Limb (tissue), 2 donors: Measurements from ENCODE around the gene TNPO2.
A peak's percentile ranks its signal among the peaks of the same experiment; 100 is the strongest.
"Not testable (repeated sequence)": the region's sequence is repeated elsewhere in the genome, so short reads cannot be mapped to it uniquely, and the experiment has no call there.

Source experiments
- DNase-seq, 2 donors: peaks; one replicate each; pipeline ENCODE4 v3.0.0-alpha.2; 2016; ENCODE audit errors: extremely low spot score in 2 of 2

The TNPO2 gene

DNA sequence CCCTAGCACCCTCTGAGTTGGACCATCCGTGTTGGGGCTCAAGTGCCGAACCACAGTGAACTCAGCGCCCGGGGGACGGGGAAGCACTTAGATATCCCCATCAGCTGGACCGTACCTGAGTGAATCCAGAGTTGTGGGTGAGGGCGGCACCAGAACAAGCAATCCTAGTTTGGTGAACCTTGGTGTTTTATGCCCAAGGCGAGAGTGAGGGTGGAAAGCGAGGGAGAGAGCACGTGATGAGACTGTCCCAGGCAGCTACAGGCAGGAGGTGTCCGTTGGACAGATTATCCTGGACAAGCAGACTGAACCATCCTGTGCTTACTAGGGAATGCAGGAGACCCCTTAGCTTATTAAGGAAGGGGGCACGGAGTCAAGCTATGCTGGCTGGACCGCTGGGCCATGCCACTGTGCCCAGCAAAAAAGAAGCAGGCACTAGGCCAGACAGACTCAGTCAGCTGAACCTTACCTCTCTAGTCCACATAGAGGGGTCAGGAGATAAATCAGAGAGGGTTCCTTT lies 14.2 kb upstream of the TNPO2 start:
- no peak for DNase-seq

DNA sequence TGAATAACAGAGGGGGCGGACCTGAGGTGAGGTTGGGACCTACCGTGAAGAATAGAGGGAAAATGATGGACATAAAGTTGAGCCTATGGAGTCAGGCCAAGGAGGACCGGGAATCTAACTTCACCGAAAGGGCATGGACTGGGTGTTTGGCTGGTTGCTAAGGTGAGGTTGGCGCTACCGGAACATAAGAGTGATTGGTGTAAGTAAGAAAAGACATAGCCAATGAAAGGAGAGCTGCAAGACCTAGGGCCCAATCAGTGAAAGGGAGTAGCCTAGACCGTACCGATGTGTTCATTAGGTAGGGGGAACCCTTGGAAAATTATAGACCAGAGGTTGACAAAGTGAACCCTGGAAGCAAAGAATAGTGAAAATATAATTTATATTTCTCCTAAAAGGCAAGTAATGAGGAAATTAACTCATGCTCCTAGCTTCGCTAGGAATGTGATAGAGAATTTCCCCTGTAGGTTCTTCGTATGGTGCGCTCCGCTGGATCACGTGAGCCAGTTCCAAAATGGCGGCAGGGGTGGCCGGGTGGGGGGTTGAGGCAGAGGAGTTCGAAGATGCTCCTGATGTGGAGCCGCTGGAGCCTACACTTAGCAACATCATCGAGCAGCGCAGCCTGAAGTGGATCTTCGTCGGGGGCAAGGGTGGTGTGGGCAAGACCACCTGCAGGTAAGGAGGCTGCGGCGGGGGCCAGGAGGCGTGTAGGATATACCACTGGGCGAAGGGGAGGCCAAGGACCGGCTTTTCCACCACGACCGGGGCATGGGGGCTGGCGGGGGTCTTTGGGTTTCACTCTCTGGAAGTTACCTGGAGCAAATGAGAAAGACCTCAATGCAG lies 13.5 kb upstream of the TNPO2 start, which contains the start of gene GET3:
Gene GET3 (plus strand): TSS at position 503 of the 840 bp plus-strand sequence. CDS start 9 bp downstream, at position 512.
- peak; percentile 89 to 99 for DNase-seq

DNA sequence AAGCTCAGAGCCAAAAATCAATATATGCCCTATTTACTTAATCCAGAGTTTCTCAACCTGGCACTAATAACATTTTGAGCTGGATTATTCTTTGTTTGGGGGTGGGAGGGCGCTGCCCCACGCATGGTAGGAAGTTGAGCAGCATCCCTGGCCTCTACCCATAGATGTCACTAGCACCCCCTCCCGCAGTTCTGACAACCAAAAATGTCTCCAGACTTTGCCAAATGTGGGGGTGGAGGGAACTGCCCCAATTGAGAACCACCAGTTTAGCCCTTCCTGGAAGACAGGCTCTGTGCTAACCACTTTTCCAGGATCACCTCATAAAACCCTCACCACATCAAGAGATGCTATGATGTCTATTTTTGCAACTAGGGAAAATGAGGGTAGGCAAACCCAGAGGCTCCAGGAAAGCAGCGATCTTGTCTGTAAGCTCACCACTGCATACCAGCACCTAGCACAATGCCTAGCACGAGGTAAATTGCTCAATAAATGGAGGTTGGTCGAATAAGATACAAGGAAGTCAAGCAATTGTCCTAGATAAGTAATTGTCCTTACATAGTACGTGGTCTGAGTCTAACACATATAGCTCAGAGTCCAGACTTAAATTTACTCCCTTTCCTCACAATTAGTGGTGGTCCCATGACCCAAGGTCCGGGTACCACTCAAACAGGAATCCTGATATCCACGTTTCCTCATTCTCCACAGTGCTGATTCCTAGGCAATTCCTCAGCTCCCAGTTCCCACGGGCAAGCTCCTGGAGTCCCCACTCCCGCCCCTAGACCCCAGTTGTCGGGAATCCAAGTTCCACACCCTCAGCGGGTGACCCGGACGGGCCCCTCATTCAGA lies 9.9 kb upstream of the TNPO2 start:
- no peak for DNase-seq

DNA sequence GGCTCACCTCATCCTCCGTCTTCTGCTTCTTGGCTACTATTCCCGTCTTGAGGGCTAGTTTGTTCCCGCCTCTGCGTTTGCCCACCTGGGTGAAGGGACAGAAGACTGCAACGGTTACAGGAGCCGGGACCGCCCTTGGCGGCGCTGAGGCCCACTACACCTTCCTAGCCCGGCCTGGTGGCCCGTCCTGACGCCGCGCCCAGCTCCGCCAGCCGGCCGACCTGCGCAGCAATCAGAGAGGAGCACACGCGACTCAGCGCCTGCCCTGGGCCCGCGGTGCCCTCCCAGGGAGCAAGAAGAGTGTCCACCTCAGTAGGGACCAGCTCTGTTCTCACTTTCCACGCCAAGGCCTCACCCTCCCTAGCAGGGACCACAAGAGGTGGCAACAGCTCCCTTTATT lies 7.6 kb upstream of the TNPO2 start:
- no peak for DNase-seq

DNA sequence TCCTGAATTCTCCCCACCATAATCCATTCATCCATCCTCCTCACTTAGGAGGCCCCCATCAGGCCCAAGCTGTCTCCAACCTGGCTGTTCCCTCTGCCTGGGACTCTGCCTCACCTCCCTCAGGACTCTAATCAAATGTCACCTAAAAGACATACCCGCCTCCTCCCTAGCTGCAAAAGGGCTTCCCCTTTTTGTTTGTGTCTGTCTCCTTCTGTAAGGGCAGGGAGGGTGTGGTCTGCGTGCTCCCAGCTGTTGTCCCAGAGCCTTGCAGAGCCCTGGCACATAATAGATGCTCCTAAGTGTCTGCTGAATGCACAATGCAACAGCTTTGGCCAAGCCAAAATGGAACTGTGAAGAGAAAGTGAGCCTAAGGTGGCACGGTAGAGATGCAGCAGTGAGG lies 6.3 kb upstream of the TNPO2 start:
- no peak for DNase-seq

DNA sequence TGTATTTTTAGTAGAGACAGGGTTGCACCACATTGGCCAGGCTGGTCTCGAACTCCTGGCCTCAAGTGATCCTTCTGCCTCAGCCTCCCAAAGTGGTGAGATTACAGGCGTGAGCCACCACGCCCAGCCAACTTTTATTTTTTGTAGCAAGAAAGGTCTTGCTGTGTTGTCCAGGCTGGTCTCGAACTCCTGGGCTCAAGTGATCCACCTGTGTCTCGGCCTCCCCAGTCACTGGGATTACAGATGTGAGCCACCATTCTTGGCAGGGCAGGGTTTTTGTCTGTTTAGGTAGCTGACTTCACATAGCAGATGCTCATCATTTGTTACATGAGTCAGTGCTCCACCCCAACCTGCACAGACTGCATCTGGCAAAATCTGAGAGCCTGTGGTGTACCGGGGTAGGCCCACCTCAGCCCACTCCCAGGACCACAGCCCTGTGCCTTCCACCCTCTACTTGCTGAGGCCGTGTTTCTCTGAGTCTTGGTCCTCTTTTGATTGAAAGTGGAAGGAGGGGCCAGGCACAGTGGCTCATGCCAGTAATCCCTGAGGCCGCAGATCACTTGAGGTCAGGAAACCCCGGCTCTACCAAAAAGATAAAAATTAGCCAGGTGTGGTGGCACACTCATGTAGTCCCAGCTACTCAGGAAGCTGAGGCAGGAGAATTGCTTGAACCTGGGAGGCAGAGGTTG lies 4.2 kb upstream of the TNPO2 start:
- DNase-seq = no peak

DNA sequence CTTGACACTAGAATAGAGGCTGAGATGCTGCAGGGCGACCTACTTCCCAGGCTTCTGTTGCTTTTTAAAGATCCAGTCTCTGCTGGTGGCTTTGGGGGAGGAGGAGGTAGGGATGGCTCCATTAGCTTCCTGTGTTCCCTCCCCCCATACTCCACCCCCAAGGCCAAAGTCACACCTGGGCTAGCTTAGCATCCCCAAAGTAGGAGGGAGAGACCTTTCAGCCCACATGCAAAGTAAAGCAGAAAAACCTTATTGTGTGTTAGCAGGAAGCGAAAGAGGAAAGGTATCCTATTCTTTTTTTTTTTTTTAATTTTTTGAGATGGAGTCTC lies 3.2 kb upstream of the TNPO2 start:
- DNase-seq = no peak

DNA sequence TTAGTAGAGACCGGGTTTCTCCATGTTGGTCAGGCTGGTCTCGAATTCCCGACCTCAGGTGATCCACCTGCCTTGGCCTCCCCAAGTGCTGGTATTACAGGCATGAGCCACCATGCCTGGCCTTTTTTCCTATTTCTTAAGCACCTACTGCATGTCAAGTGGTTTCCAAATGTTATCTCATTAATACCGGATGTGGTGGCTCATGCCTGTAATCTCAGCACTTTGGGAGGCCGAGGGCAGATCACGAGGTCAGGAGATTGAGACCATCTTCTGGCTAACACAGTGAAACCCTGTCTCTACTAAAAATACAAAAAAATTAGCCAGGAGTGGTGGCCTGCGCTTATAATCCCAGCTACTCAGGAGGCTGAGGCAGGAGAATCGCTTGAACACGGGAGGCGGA lies 1.9 kb upstream of the TNPO2 start:
- not testable (repeated sequence) for DNase-seq

DNA sequence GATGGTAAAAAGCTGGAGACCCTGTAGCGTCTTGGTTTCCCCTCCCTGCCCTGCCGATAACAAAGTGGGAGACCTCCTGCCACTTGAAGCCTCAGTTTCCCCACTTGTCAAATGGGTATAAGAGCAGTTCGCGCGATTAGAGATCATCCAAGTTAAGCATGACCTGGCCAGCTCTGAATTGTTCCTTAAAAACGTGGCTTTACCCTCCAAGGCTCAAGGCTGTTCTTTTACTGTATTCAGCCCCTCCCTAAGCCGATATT lies 421 bp downstream of the TNPO2 start:
- no peak for DNase-seq

DNA sequence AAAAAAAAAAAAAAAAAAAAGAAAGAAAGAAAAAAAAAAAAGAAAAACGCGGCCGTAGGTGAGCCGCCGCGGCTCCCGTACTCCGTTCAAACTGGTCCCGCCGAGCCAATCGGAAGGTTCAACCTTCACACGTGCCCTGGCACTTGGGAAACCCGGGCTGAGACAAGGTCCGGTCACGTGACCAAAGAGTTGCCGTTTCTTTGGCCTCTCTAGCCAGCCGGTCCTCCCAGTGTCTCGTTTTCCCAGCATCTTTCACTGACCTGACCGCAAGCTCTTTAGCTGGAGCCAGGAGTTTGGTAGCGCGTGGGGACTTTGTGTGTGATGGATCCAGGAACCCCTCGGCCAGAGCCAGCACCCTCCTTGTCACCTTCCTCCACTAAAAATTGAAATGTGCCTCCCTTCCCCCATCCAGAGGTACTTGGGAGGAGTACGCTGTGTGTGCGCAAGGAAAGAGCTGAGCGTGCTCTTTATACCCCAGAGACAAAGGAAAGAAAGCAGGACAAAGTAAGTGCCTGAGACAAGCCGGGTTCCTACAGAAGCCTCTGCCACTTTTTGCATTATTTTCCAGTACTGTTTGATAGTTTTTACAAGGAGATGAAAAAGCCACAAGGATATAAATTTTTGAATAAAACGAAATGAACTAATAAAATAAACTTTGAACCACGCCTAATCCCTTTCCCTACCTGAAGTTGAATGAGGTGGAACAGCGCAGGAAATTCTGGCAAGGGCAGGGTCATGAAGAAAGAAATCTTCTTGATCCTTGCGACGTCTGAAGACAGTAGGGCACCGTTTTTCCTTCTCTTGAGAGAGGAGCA lies 959 bp downstream of the TNPO2 start:
- peak; percentile 93 to 97 for DNase-seq

DNA sequence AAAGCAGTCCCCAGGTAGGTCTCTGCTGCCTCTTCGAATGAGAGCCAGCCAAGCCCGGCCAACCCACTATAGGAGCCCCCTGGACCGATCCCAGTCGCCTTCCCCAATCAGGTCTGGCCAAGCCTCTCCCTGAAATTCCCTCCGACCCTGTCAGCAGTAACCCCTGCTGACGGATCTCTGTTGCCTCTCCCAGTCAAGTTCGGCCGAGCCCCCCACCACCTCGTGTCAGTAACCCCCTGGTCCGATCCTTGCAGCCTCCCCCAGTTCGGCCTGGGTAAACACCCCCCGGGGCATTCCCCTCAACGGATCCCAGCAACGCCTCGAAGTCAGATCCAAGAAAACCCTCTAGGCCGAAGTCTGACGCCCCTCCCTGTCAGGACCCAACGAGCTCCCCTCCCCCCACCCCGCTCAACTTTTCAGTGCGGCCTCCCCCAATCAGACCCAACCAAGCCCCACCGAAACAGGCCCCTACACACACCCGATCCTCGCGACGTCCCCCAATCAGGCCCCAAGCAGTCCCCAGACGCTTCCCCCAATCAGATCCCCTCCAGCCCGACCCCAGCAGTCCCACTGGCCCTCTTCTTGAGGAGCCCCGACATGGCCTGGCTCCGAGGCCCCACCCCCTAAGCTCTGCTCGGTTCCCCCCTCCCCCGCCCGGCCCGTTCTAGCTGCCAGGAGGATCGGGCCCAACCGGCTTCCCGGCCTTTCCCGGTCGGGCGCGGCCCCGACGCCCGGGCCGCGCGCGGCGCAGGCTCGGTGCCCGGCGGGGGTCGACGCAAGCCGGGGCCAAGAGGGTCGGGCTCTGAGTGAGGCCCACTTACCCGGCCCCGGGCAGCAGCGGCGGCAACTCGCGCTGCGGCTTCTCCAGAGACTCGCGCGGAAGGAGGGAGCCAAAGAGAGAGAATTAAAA lies 1.8 kb downstream of the TNPO2 start:
- DNase-seq = peak; percentile 65 to 88

DNA sequence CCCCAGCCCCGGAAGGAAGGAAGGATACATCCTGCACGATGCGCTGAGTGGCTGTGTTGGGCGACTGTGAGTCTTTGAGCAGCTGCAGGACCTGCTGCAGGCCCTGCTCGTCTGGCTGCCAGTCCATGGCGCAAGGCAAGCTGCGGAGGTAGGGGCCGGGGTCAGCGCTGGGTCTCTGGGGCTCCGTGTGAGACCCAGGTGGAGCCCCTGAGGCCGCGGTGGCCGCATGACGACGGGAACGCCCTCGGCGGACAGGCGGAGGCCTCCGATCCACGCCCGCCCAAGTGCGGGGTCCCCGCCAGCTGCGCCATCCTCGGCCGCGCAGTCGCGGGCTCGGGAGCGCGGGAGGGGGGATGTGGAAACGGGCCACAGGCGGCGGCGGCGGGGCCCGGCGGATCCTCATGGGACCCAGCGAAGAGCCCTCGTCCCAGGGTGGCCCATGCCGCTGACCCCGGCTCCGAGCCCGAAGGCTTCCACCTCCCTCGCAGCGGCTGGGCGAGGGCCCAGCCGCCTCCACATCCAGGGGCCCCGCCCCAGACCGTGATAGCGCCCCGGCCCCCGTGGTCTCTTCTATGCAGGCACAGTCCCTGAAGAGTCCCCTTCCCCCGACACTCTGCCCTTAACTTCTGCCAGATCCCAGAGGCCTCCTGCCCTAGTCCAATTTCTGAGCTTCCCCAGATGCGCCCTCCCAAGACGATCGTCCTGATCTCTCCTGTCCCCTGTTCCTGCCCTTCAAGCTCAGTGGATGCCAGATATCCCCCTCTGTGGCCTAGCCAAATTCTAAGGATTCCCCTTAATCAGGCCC lies 2.7 kb downstream of the TNPO2 start:
- no peak for DNase-seq

DNA sequence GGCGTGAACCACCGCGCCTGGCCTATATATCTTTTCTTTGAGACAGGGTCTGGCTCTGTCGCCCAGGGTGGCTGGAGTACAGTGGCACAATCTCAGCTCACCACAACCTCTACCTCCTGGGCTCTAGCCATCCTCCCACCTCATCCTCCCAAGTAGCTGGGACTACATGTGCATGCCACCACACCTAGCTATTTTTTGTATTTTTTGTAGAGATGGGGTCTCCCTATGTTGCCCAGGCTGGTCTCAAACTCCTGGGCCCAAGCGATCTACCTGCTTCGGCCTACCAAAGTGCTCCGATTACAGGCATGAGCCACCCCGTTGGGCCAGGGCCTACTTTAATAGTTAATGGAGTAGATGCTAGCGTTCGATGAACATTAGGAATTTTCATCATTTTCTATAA lies 3.4 kb downstream of the TNPO2 start:
- DNase-seq = no peak

DNA sequence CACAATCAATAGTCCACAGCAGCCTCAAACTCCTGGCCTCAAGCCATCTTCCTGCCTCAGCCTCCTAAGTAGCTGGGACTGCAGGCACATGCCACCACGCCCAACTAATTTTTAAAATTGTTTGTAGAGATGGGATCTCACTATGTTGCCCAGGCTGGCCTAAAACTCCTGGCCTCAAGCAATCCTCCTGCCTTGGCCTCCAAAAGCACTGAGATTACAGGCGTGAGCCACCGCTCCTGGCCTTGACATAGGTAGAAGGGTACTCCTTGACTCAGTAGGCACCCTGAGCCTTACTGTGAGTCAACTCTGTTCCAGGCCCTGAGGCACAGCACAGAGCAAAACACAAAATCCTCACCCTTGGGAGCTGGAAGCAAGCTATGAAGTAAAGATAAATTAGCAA lies 7.8 kb downstream of the TNPO2 start:
- DNase-seq = no peak

DNA sequence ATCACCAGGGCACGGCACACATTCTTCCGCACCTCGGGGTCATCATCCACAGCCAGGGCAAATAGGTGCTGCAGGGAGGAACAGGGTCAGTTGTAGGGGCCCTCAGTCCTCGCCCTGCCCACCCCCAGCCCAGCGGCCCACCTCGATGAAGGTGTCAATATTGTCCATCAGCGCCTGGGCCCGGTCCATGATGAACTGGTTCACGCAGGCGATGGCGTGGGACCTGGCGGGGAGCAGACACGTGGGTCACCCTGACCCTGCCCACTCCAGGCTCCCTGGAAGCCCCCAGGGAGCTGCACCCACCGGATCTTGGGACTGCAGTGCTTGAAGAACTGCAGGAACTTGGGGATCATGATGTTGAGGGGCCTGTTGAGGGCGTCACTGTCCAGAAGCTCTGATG lies 8.6 kb downstream of the TNPO2 start:
- DNase-seq = no peak

DNA sequence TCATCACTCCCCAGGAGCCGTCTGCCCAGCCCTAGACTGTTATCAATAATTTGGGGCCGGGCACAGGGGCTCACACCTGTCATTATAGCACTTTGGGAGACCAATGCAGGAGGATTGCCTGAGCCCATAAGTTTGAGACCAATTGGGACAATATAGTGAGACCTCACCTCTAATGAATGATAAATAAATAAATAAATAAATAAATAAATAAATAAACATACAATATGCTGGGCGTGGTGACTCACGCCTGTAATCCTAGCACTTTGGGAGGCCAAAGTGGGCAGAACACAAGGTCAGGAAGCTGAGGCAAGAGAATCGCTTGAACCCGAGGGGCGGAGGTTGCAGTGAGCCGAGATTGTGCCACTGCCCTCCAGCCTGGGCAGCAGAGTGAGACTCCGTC lies 10.4 kb downstream of the TNPO2 start:
- DNase-seq = not testable (repeated sequence)

DNA sequence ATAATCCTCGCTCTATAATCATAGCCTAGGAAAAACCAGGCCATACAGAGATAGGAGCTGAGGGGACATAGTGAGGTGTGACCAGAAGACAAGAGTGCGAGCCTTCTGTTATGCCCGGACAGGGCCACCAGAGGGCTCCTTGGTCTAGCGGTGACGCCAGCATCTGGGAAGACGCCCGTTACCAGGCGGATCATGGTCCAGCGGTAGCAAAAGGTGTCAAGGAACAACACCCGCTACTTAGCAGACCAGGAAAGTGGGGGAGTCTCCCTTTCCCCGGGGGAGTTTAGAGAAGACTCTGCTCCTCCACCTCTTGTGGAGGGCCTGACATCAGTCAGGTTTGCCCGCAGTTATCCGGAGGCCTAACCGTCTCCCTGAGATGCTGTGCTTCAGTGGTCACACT lies 11.7 kb downstream of the TNPO2 start:
- DNase-seq = not testable (repeated sequence)

DNA sequence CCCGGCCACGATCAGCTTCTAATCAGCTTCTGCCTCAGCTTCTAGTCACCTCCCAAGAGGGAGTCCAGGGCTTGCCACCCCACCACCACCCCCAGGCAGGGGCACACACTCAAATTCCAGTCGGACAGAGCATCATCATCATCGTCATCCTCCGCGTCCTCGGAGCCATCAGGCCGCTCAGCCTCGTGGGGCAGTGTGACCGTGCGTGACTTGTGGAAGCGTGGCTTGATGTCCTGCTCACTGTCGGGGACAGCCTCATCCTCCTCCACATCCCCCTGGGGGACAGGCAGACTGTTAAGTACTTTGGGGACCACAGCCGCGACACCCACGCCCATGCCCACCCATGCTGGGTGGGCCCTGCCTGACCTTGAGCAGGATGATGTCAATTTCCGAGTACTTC lies 12.5 kb downstream of the TNPO2 start:
- no peak for DNase-seq

DNA sequence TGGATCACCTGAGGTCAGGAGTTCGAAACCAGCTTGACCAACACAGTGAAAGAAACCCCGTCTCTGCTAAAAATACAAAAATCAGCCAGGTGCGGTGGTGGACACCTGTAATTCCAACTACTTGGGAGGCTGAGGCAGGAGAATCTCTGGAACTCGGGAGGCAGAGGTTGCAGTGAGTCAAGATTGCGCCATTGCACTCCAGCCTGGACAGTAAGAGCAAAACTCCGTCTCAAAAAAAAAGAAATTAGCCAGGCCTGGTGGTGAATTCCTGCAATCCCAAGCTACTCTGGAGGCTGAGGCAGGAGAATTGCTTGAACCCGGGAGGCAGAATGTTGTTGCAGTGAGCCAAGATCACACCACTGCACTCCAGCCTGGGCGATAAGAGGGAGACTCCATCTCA lies 15.1 kb downstream of the TNPO2 start:
- no peak for DNase-seq
